Immature natural killer cell (primary cell): Measurements from ENCODE around the gene HYDIN. TPM values are rescaled to one million over a fixed set of nuclear protein-coding genes. Genes with fewer than 3 reads are reported as not detected.
"Not testable (repeated sequence)": the region's sequence is repeated elsewhere in the genome, so short reads cannot be mapped to it uniquely, and the experiment has no call there.

Source experiments
- DNase-seq, 3 donors: peaks; one replicate each; pipeline ENCODE4 v3.0.0; 2022; ENCODE audit warnings: mixed read lengths in 1 of 3
- H3K27ac Mint-ChIP-seq, 6 donors: one replicate each; pipeline ENCODE4 v1.8.0; 2020; ENCODE audit warnings: mixed read lengths in 6 of 6, mild to moderate bottlenecking in 5 of 6, inconsistent platforms in 4 of 6, moderate library complexity in 3 of 6
- H3K27me3 Mint-ChIP-seq, 3 donors: one replicate each; pipeline ENCODE4 v1.8.0; 2020 to 2021; ENCODE audit warnings: low read depth in 3 of 3, mild to moderate bottlenecking in 3 of 3, mixed read lengths in 3 of 3, moderate library complexity in 3 of 3, inconsistent platforms in 1 of 3
- H3K36me3 Mint-ChIP-seq, 3 donors: one replicate each; pipeline ENCODE4 v1.8.0; 2020; ENCODE audit warnings: mixed read lengths in 3 of 3, inconsistent platforms in 2 of 3, mild to moderate bottlenecking in 2 of 3
- H3K4me1 Mint-ChIP-seq, 2 donors: one replicate each; pipeline ENCODE4 v1.8.0; 2020; ENCODE audit warnings: inconsistent platforms in 2 of 2, mild to moderate bottlenecking in 2 of 2, mixed read lengths in 2 of 2, moderate library complexity in 1 of 2
- H3K4me3 Mint-ChIP-seq, 5 donors: one replicate each; pipeline ENCODE4 v1.8.0; 2020; ENCODE audit warnings: mild to moderate bottlenecking in 5 of 5, mixed read lengths in 5 of 5, inconsistent platforms in 3 of 5, moderate library complexity in 3 of 5
- H3K9me3 Mint-ChIP-seq, 6 donors: one replicate each; pipeline ENCODE4 v1.8.0; 2020; ENCODE audit warnings: mild to moderate bottlenecking in 6 of 6, mixed read lengths in 6 of 6, inconsistent platforms in 4 of 6, moderate library complexity in 3 of 6
- polyA plus RNA-seq, 3 donors: library from polyadenylated mRNA; unstranded; fragments of 300-500 nt; fragmentation: Illumina TruSeq; gene quantifications; one replicate each; pipeline ENCODE4 v1.2.3, GENCODE V29; 2021

HYDIN gene
- polyA plus RNA-seq, 3 donors from 2014 or later = 0.24 to 0.26 TPM; not detected in 1

GRCh38 chr16:71214746-71215381 lies 15.7 kb downstream of the HYDIN start:
- peaks cover 6 to 8% (median 8%) of the 10 kb centered on the region in 3 donors for H3K27me3 Mint-ChIP-seq
- no peak overlapping the region for H3K27ac Mint-ChIP-seq
- H3K4me1 Mint-ChIP-seq = no peaks in the 10 kb centered on the region
- no peaks in the 10 kb centered on the region for H3K9me3 Mint-ChIP-seq
- peak in 2 of 3 donors; percentile 9 to 14 for DNase-seq
- no peak overlapping the region for H3K4me3 Mint-ChIP-seq
- H3K36me3 Mint-ChIP-seq = no peaks in the 10 kb centered on the region

- H3K4me3 Mint-ChIP-seq = no peak overlapping the region
- H3K36me3 Mint-ChIP-seq = peaks cover 14 to 19% (median 15%) of the 10 kb centered on the region in 3 donors
- H3K4me1 Mint-ChIP-seq = peaks cover 0 to 4% of the 10 kb centered on the region in 2 donors
- peaks cover 5 to 36% (median 12%) of the 10 kb centered on the region in 3 donors for H3K27me3 Mint-ChIP-seq
- peaks cover 12 to 38% (median 27%) of the 10 kb centered on the region in 6 donors for H3K9me3 Mint-ChIP-seq
- no peak overlapping the region for H3K27ac Mint-ChIP-seq
- DNase-seq = no peak
These were observed 24.9 kb downstream of the HYDIN start for GRCh38 chr16:71205482-71206131.

GRCh38 chr16:71203631-71204030 lies 26.9 kb downstream of the HYDIN start:
- Mint-ChIP-seq H3K27ac (no peak overlapping the region), H3K36me3 (peaks cover 15 to 19% (median 17%) of the 10 kb centered on the region in 3 donors), H3K4me1 (peaks cover 0 to 4% of the 10 kb centered on the region in 2 donors), H3K27me3 (peaks cover 2 to 28% (median 5%) of the 10 kb centered on the region in 3 donors), H3K4me3 (no peak overlapping the region), H3K9me3 (peaks cover 15 to 40% (median 29%) of the 10 kb centered on the region in 6 donors)
- DNase-seq = no peak

- DNase-seq = no peak
- Mint-ChIP-seq H3K36me3 (peaks cover 3 to 10% (median 8%) of the 10 kb centered on the region in 3 donors), H3K9me3 (peaks cover 6 to 27% (median 12%) of the 10 kb centered on the region in 6 donors), H3K4me3 (no peak overlapping the region), H3K4me1 (peaks cover 0 to 4% of the 10 kb centered on the region in 2 donors), H3K27ac (no peak overlapping the region), H3K27me3 (peaks cover 2 to 17% (median 4%) of the 10 kb centered on the region in 3 donors)
These were observed 29.0 kb downstream of the HYDIN start for GRCh38 chr16:71201556-71201955.

- Mint-ChIP-seq H3K4me1 (peaks cover 0 to 4% of the 10 kb centered on the region in 2 donors), H3K27me3 (peaks cover 2 to 15% (median 4%) of the 10 kb centered on the region in 3 donors), H3K36me3 (peaks cover 3 to 7% (median 5%) of the 10 kb centered on the region in 3 donors), H3K27ac (no peak overlapping the region), H3K4me3 (no peak overlapping the region), H3K9me3 (peaks cover 1 to 22% (median 10%) of the 10 kb centered on the region in 6 donors)
- DNase-seq = no peak
These were observed 29.5 kb downstream of the HYDIN start for GRCh38 chr16:71201054-71201453.

GRCh38 chr16:71198408-71198807 lies 32.1 kb downstream of the HYDIN start:
- peaks cover 0 to 7% (median 4%) of the 10 kb centered on the region in 3 donors for H3K36me3 Mint-ChIP-seq
- H3K27ac Mint-ChIP-seq = no peak overlapping the region
- H3K4me1 Mint-ChIP-seq = no peaks in the 10 kb centered on the region
- peaks cover 0 to 17% (median 9%) of the 10 kb centered on the region in 6 donors for H3K9me3 Mint-ChIP-seq
- peaks cover 0 to 11% (median 2%) of the 10 kb centered on the region in 3 donors for H3K27me3 Mint-ChIP-seq
- DNase-seq = no peak
- H3K4me3 Mint-ChIP-seq = no peak overlapping the region

GRCh38 chr16:71192387-71192786 lies 38.1 kb downstream of the HYDIN start:
- Mint-ChIP-seq H3K27me3 (peaks cover 0 to 12% (median 2%) of the 10 kb centered on the region in 3 donors), H3K36me3 (no peaks in the 10 kb centered on the region), H3K4me1 (no peaks in the 10 kb centered on the region), H3K27ac (no peak overlapping the region), H3K9me3 (no peaks in the 10 kb centered on the region), H3K4me3 (no peak overlapping the region)
- no peak for DNase-seq

GRCh38 chr16:71188956-71189712 lies 41.4 kb downstream of the HYDIN start:
- no peak for DNase-seq
- H3K36me3 Mint-ChIP-seq = no peaks in the 10 kb centered on the region
- H3K4me1 Mint-ChIP-seq = no peaks in the 10 kb centered on the region
- H3K9me3 Mint-ChIP-seq = no peaks in the 10 kb centered on the region
- no peak overlapping the region for H3K4me3 Mint-ChIP-seq
- H3K27me3 Mint-ChIP-seq = peaks cover 0 to 12% (median 0%) of the 10 kb centered on the region in 3 donors
- no peak overlapping the region for H3K27ac Mint-ChIP-seq

- no peak for DNase-seq
- Mint-ChIP-seq H3K9me3 (peaks cover 0 to 13% (median 3%) of the 10 kb centered on the region in 6 donors), H3K4me1 (peaks cover 0 to under 1% of the 10 kb centered on the region in 2 donors)
These were observed 45.2 kb downstream of the HYDIN start for GRCh38 chr16:71185347-71185746.

GRCh38 chr16:71179569-71179968 lies 51.0 kb downstream of the HYDIN start:
- H3K36me3 Mint-ChIP-seq = no peaks in the 10 kb centered on the region
- no peak overlapping the region for H3K27ac Mint-ChIP-seq
- DNase-seq = no peak
- no peak overlapping the region for H3K4me3 Mint-ChIP-seq
- H3K9me3 Mint-ChIP-seq = peaks cover 0 to 13% (median 3%) of the 10 kb centered on the region in 6 donors
- peaks cover 0 to 2% of the 10 kb centered on the region in 2 donors for H3K4me1 Mint-ChIP-seq
- peaks cover 5 to 10% (median 6%) of the 10 kb centered on the region in 3 donors for H3K27me3 Mint-ChIP-seq

More at GRCh38 chr16:71185347-71185746, 45.2 kb downstream of the HYDIN start:
- H3K27me3 Mint-ChIP-seq = peaks cover 3 to 10% (median 4%) of the 10 kb centered on the region in 3 donors
- no peaks in the 10 kb centered on the region for H3K36me3 Mint-ChIP-seq
- no peak overlapping the region for H3K4me3 Mint-ChIP-seq
- no peak overlapping the region for H3K27ac Mint-ChIP-seq

GRCh38 chr16:71172481-71173207 lies 57.9 kb downstream of the HYDIN start:
- Mint-ChIP-seq H3K4me3 (no peak overlapping the region), H3K9me3 (no peaks in the 10 kb centered on the region), H3K36me3 (no peaks in the 10 kb centered on the region), H3K27ac (no peak overlapping the region), H3K4me1 (no peaks in the 10 kb centered on the region), H3K27me3 (peaks cover 5 to 7% (median 6%) of the 10 kb centered on the region in 3 donors)
- DNase-seq = no peak

- H3K9me3 Mint-ChIP-seq, DNase-seq, H3K4me3 Mint-ChIP-seq, H3K27me3 Mint-ChIP-seq, H3K27ac Mint-ChIP-seq, H3K36me3 Mint-ChIP-seq, H3K4me1 Mint-ChIP-seq: not testable (repeated sequence)
These were observed 69.5 kb downstream of the HYDIN start for GRCh38 chr16:71161007-71161406.

- not testable (repeated sequence) for H3K36me3 Mint-ChIP-seq, H3K27ac Mint-ChIP-seq, H3K9me3 Mint-ChIP-seq, H3K4me3 Mint-ChIP-seq, DNase-seq, H3K4me1 Mint-ChIP-seq, H3K27me3 Mint-ChIP-seq
These were observed 73.2 kb downstream of the HYDIN start for GRCh38 chr16:71157278-71157677.
